PC-3 (cell line): ENCODE measurements around the gene NAV1.
"Not testable (repeated sequence)": the region's sequence is repeated elsewhere in the genome, so short reads cannot be mapped to it uniquely, and the experiment has no call there.

Experiments used
- EZH2 ChIP-seq: fragments of 300-600 bp; sonication (generic); IDR thresholded peaks from one replicate; pipeline ENCODE4 v1.6.1; 2017; ENCODE audit warnings: antibody characterized with exemption, mild to moderate bottlenecking, low read length; ENCODE audit not compliant: unreplicated experiment
- TF ChIP-seq, protein P1 (sequence below): fragments of 300-600 bp; sonication (generic); conservative IDR thresholded peaks from 2 replicates; pipeline ENCODE4 v1.5.1; 2017; ENCODE audit warnings: antibody characterized with exemption, low read depth, mild to moderate bottlenecking, low read length

DNA sequence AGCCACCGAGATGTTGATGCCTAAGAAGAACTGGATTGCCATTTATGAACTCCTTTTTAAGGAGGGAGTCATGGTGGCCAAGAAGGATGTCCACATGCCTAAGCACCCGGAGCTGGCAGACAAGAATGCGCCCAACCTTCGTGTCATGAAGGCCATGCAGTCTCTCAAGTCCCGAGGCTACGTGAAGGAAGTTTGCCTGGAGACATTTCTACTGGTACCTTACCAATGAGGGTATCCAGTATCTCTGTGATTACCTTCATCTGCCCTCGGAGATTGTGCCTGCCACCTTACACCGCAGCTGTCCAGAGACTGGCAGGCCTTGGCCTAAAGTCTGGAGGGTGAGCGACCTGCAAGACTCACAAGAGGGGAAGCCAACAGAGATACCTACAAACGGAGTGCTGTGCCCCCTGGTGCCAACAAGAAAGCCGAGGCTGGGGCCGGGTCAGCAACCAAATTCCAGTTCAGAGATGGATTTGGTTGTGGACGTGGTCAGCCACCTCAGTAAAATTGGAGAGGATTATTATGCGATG, 18.8 kb upstream of the NAV1 start:
- TF ChIP-seq, protein P1, sequence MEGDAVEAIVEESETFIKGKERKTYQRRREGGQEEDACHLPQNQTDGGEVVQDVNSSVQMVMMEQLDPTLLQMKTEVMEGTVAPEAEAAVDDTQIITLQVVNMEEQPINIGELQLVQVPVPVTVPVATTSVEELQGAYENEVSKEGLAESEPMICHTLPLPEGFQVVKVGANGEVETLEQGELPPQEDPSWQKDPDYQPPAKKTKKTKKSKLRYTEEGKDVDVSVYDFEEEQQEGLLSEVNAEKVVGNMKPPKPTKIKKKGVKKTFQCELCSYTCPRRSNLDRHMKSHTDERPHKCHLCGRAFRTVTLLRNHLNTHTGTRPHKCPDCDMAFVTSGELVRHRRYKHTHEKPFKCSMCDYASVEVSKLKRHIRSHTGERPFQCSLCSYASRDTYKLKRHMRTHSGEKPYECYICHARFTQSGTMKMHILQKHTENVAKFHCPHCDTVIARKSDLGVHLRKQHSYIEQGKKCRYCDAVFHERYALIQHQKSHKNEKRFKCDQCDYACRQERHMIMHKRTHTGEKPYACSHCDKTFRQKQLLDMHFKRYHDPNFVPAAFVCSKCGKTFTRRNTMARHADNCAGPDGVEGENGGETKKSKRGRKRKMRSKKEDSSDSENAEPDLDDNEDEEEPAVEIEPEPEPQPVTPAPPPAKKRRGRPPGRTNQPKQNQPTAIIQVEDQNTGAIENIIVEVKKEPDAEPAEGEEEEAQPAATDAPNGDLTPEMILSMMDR, result not testable (repeated sequence)
- TF ChIP-seq EZH2, result not testable (repeated sequence)
